Thyroid gland (tissue), 4 donors: ENCODE measurements around the gene POPDC2.

Source experiments
- POLR2A ChIP-seq, 2 donors: fragments of 450-650 bp; IDR thresholded peaks; one replicate each; pipeline ENCODE4 v1.6.1; 2017; ENCODE audit warnings: antibody characterized with exemption in 2 of 2, mild to moderate bottlenecking in 2 of 2, moderate library complexity in 1 of 2
- TF ChIP-seq, protein P1 (sequence below), 6 experiments: fragments of 200-600 bp in 3 of 6; fragments of 450-650 bp in 3 of 6; sonication (generic) in 3 of 6; IDR thresholded peaks; one replicate each; pipeline ENCODE4 v1.5.1; 2016 to 2019; ENCODE audit warnings: antibody characterized with exemption in 6 of 6, mild to moderate bottlenecking in 2 of 6, inconsistent platforms in 1 of 6, moderate library complexity in 1 of 6

DNA sequence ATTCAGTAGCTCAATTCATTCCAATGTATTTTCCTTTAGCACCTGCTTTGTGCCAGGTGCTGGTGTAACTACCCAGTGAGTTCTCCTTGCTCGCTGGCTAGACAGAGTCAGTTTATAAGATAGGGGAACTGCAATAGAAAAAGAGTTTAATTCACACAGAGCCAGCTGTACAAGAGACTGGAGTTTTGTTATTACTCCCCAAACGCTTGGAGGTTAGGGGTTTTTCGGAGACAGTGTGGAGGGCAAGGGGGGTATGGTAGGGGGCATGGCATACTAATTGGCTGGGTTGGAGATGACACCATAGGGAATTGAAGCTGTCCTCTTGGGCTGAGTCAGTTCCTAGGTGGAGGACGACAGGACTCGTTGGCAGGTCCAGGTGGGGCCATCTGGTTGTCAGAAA, 37.0 kb upstream of the POPDC2 start:
- TF ChIP-seq, protein P1, sequence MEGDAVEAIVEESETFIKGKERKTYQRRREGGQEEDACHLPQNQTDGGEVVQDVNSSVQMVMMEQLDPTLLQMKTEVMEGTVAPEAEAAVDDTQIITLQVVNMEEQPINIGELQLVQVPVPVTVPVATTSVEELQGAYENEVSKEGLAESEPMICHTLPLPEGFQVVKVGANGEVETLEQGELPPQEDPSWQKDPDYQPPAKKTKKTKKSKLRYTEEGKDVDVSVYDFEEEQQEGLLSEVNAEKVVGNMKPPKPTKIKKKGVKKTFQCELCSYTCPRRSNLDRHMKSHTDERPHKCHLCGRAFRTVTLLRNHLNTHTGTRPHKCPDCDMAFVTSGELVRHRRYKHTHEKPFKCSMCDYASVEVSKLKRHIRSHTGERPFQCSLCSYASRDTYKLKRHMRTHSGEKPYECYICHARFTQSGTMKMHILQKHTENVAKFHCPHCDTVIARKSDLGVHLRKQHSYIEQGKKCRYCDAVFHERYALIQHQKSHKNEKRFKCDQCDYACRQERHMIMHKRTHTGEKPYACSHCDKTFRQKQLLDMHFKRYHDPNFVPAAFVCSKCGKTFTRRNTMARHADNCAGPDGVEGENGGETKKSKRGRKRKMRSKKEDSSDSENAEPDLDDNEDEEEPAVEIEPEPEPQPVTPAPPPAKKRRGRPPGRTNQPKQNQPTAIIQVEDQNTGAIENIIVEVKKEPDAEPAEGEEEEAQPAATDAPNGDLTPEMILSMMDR (IDR thresholded peaks at IDR 0.05) = no peak
- TF ChIP-seq POLR2A (IDR thresholded peaks at IDR 0.05) = no peak
